GM10847 (cell line): ENCODE measurements around the gene CACNA2D1.

Experiments used
- POLR2A ChIP-seq: IDR thresholded peaks from 2 replicates; pipeline ENCODE4 v1.6.1; 2011; ENCODE audit not compliant: insufficient read length; ENCODE audit errors: extremely low read depth

CACNA2D1 gene

GRCh38 chr7:82443036-82443546, 486 bp downstream of the CACNA2D1 start:
- no peak for TF ChIP-seq POLR2A

- no peak for TF ChIP-seq POLR2A
Observed at GRCh38 chr7:82442492-82443035, 1.0 kb downstream of the CACNA2D1 start.

- no peak for TF ChIP-seq POLR2A
Observed at GRCh38 chr7:82441669-82442478, 1.7 kb downstream of the CACNA2D1 start.

- no peak for TF ChIP-seq POLR2A
Observed at GRCh38 chr7:82438521-82438920, 5.1 kb downstream of the CACNA2D1 start.

- TF ChIP-seq POLR2A = no peak
Observed at GRCh38 chr7:82435769-82436168, 7.8 kb downstream of the CACNA2D1 start.

- TF ChIP-seq POLR2A = no peak
Observed at GRCh38 chr7:82434275-82435022, 9.1 kb downstream of the CACNA2D1 start.

GRCh38 chr7:82433507-82433906, 10.1 kb downstream of the CACNA2D1 start:
- no peak for TF ChIP-seq POLR2A

GRCh38 chr7:82430500-82431465, 12.8 kb downstream of the CACNA2D1 start:
- no peak for TF ChIP-seq POLR2A

GRCh38 chr7:82429408-82429807, 14.2 kb downstream of the CACNA2D1 start:
- TF ChIP-seq POLR2A = no peak

- no peak for TF ChIP-seq POLR2A
Observed at GRCh38 chr7:82428186-82428961, 15.2 kb downstream of the CACNA2D1 start.

GRCh38 chr7:82423446-82423845, 20.1 kb downstream of the CACNA2D1 start:
- TF ChIP-seq POLR2A = no peak

GRCh38 chr7:82419200-82419599, 24.4 kb downstream of the CACNA2D1 start:
- TF ChIP-seq POLR2A = no peak

GRCh38 chr7:82417898-82418297, 25.7 kb downstream of the CACNA2D1 start:
- TF ChIP-seq POLR2A = no peak

- no peak for TF ChIP-seq POLR2A
Observed at GRCh38 chr7:82416402-82416801, 27.2 kb downstream of the CACNA2D1 start.

GRCh38 chr7:82414389-82414788, 29.2 kb downstream of the CACNA2D1 start:
- TF ChIP-seq POLR2A = no peak

GRCh38 chr7:82413237-82413636, 30.3 kb downstream of the CACNA2D1 start:
- TF ChIP-seq POLR2A = no peak
